Measurements from ENCODE around the gene PRDM4. TPM values are rescaled to one million over a fixed set of nuclear protein-coding genes. Genes with fewer than 3 reads are reported as not detected.
"Not testable (repeated sequence)": the region's sequence is repeated elsewhere in the genome, so short reads cannot be mapped to it uniquely, and the experiment has no call there.

The PRDM4 gene
- total and polyA plus RNA-seq, 8 donors, result 16.1 to 27.3 (median 25.6) TPM

- H3K27ac ChIP-seq, result no peak overlapping the region
- H3K9me3 ChIP-seq, result no peaks in the 10 kb centered on the region
- no peaks in the 10 kb centered on the region for H3K27me3 ChIP-seq
- no peak for TF ChIP-seq CTCF (IDR thresholded peaks at IDR 0.05)
- intact Hi-C loops (cut with DNase I), result no loop called here
- no peak for DNase-seq
- no peak overlapping the region for H3K4me3 ChIP-seq
- H3K4me1 ChIP-seq, result no peaks in the 10 kb centered on the region
- peaks cover 0 to 72% of the 10 kb centered on the region in 2 donors for H3K36me3 ChIP-seq
- ATAC-seq, result no peak
Observed at GRCh38 chr12:107734139-107734538, 26.8 kb downstream of the PRDM4 start.

DNA sequence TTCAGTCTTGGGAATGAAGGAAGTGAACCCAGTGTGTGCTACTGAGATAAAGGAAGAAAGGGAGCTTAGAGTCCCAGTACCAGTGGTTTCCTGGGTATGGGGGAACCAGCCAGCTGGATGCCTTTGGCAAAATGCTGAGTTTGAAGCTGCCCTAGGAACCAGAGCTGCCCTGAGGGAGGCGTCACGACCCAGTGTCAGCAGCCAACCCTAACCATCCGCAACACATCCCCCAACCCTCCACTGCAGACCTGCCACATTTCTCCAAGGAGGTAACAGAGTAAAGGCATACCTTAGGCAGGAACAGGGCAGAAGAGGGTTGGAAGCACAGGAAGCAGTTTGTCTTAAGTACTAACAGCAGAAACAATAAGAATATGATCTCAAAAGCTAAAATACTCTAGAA is 28.6 kb downstream of the PRDM4 start:
- intact Hi-C loops (cut with DNase I), result no loop called here
- TF ChIP-seq CTCF (IDR thresholded peaks at IDR 0.05), result no peak
- Histone ChIP-seq H3K36me3 (peaks cover 0 to 54% of the 10 kb centered on the region in 2 donors), H3K27me3 (no peaks in the 10 kb centered on the region), H3K4me3 (no peak overlapping the region), H3K9me3 (no peaks in the 10 kb centered on the region), H3K27ac (no peak overlapping the region), H3K4me1 (no peaks in the 10 kb centered on the region)
- no peak for DNase-seq
- no peak for ATAC-seq

DNA sequence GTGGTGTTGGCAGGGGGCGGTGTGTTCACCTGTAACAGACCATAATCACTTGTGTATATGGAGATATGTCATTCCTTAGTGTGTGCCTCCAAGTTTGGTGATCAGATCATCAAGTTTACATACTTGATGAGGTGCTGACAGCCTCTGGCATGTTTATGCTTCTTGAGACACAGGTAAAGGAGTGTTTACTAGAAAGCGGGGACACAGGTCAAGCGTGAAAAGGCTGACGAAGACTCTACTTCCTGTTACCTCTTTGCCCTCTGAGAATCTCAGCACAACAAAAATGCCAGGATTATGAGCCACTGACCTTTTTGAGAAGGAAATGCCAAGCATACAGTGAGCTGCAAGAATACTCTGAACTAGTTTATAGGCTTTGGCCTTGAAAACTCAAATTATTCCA is 29.6 kb downstream of the PRDM4 start:
- H3K36me3 ChIP-seq, result peaks cover 0 to 44% of the 10 kb centered on the region in 2 donors
- DNase-seq, result no peak
- no peaks in the 10 kb centered on the region for H3K27me3 ChIP-seq
- no peaks in the 10 kb centered on the region for H3K4me1 ChIP-seq
- no peaks in the 10 kb centered on the region for H3K9me3 ChIP-seq
- no peak overlapping the region for H3K4me3 ChIP-seq
- TF ChIP-seq CTCF (IDR thresholded peaks at IDR 0.05), result no peak
- no peak for ATAC-seq
- intact Hi-C loops (cut with DNase I), result no loop called here
- H3K27ac ChIP-seq, result no peak overlapping the region

- no peak overlapping the region for H3K27ac ChIP-seq
- no peak for TF ChIP-seq CTCF (IDR thresholded peaks at IDR 0.05)
- intact Hi-C loops (cut with DNase I), result no loop called here
- no peak for DNase-seq
- peaks cover 0 to 38% of the 10 kb centered on the region in 2 donors for H3K36me3 ChIP-seq
- no peaks in the 10 kb centered on the region for H3K4me1 ChIP-seq
- ATAC-seq, result no peak
- no peaks in the 10 kb centered on the region for H3K9me3 ChIP-seq
- no peak overlapping the region for H3K4me3 ChIP-seq
- H3K27me3 ChIP-seq, result no peaks in the 10 kb centered on the region
Observed at GRCh38 chr12:107730618-107731341, 30.2 kb downstream of the PRDM4 start.

DNA sequence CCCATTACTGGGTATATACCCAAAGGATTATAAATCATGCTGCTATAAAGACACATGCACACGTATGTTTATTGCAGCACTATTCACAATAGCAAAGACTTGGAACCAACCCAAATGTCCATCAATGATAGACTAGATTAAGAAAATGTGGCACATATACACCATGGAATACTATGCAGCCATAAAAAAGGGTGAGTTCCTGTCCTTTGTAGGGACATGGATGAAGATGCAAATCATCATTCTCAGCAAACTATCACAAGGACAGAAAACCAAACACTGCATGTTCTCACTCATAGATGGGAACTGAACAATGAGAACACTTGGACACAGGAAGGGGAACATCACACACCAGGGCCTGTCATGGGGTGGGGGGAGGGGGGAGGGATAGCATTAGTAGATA is 33.2 kb downstream of the PRDM4 start:
- H3K27me3 ChIP-seq; DNase-seq; H3K27ac ChIP-seq; H3K4me3 ChIP-seq; intact Hi-C loops (cut with DNase I); ATAC-seq; H3K36me3 ChIP-seq; H3K9me3 ChIP-seq; H3K4me1 ChIP-seq: not testable (repeated sequence)

- DNase-seq; H3K9me3 ChIP-seq; H3K27me3 ChIP-seq; H3K36me3 ChIP-seq; H3K4me1 ChIP-seq; H3K27ac ChIP-seq; H3K4me3 ChIP-seq; ATAC-seq; intact Hi-C loops (cut with DNase I): not testable (repeated sequence)
Observed at GRCh38 chr12:107727327-107727726, 33.6 kb downstream of the PRDM4 start.
